ENCODE results near the gene EVI5L. TPM values are rescaled to one million over a fixed set of nuclear protein-coding genes. Genes with fewer than 3 reads are reported as not detected.

Gene EVI5L
- total and polyA plus RNA-seq, 2 of the 8 experiments (the other 6 are each of a cell fraction or from before 2014, with no cell fraction given) = 7.2 to 11.0 TPM

DNA sequence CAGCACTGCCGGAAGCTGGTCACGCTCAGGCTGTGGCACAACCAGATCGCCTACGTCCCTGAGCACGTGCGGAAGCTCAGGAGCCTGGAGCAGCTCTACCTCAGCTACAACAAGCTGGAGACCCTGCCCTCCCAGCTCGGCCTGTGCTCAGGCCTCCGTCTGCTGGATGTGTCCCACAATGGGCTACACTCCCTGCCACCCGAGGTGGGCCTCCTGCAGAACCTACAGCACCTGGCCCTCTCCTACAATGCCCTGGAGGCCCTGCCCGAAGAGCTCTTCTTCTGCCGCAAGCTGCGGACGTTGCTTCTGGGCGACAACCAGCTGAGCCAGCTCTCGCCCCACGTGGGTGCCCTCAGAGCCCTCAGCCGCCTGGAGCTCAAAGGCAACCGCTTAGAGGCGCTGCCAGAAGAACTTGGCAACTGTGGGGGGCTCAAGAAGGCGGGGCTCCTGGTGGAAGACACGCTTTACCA, 70.4 kb downstream of the EVI5L start:
- Histone ChIP-seq H2AK5ac (ENCODE audit: low read depth, low read length) (no peak overlapping the region), H3K4me1 (replicated peaks in 1 of 4; ENCODE audit: control insufficient read depth in 3 of 4, insufficient read depth in 4 of 4, low read length in 3 of 4) (peaks cover 0 to 13% (median 7%) of the 10 kb centered on the region in 4 experiments; a peak in 5 of 7 replicates), H3K9me3 (ENCODE audit: insufficient read depth in 2 of 2, low read depth in 1 of 2, low read length in 1 of 2) (no peaks in the 10 kb centered on the region), H3K4ac (replicated peaks; ENCODE audit: insufficient read length, low read depth, low read length) (no peak overlapping the region), H4K5ac (ENCODE audit: insufficient read length, low read depth, low read length) (no peak overlapping the region), H2BK120ac (replicated peaks; ENCODE audit: low read depth, low read length) (no peak overlapping the region), H2BK12ac (ENCODE audit: low read depth, low read length) (no peak overlapping the region), H3K56ac (replicated peaks; ENCODE audit: insufficient read length, low read depth, low read length) (no peak overlapping the region), H2BK15ac (ENCODE audit: low read length) (no peak overlapping the region), H3K4me3 (ENCODE audit: extremely low read depth in 1 of 4, insufficient read depth in 2 of 4, low read depth in 3 of 4, low read length in 4 of 4) (no peak overlapping the region), H3K18ac (ENCODE audit: extremely low read depth, low read length) (no peak overlapping the region), H4K20me1 (replicated peaks in 1 of 2; ENCODE audit: control insufficient read depth in 1 of 2, insufficient read depth in 2 of 2, low read length in 2 of 2) (peaks cover 0 to 1% of the 10 kb centered on the region in 2 experiments), H4K91ac (replicated peaks; ENCODE audit: insufficient read length, low read length) (no peak overlapping the region), H3K27me3 (replicated peaks in 1 of 4; ENCODE audit: control insufficient read depth in 3 of 4, extremely low read depth in 1 of 4, insufficient read depth in 3 of 4, low read length in 3 of 4) (no peaks in the 10 kb centered on the region), H2BK5ac (ENCODE audit: low read depth, low read length) (no peak overlapping the region), H2BK20ac (ENCODE audit: low read length) (no peak overlapping the region), H3K79me1 (ENCODE audit: low read depth, low read length) (peaks cover 7% of the 10 kb centered on the region), H3K4me2 (ENCODE audit: insufficient read depth in 1 of 2, low read depth in 2 of 2, low read length in 2 of 2) (no peak overlapping the region), H3K27ac (ENCODE audit: low read depth, low read length) (no peak overlapping the region), H2AFZ (ENCODE audit: low read length) (no peak overlapping the region), H3K23ac (ENCODE audit: insufficient read length) (no peak overlapping the region), H3K14ac (ENCODE audit: insufficient read length) (no peak overlapping the region), H4K8ac (ENCODE audit: extremely low read depth, insufficient read depth, low read length) (peak overlapping the region; percentile 30; the same call in 1 of the 2 replicates), H3K36me3 (ENCODE audit: control insufficient read depth in 2 of 4, insufficient read depth in 4 of 4, low read length in 3 of 4) (no peaks in the 10 kb centered on the region; a peak in 1 of 8 replicates), H3K9ac (replicated peaks in 1 of 4; ENCODE audit: extremely low read depth in 1 of 4, low read depth in 3 of 4, low read length in 3 of 4) (no peak overlapping the region), H3K23me2 (ENCODE audit: low read depth, low read length) (peaks cover 13% of the 10 kb centered on the region), H3K79me2 (ENCODE audit: control insufficient read depth in 1 of 2, insufficient read depth in 2 of 2, low read length in 2 of 2) (peaks cover 0 to 12% of the 10 kb centered on the region in 2 experiments; a peak in 2 of 4 replicates)
- CTCF ChIA-PET (ENCODE audit: partially characterized antibody) = interaction anchor here (0.6 to 4.9 kb wide), 22 partner anchors 8 to 60 kb away, joined by 3 to 21 read pairs (median 4); partner anchors contain the start of genes LRRC8E and TGFBR3L
- no peak for DNase-seq (ENCODE audit: low read depth in 1 of 2, low spot score in 2 of 2)
- POLR2A ChIA-PET (ENCODE audit: partially characterized antibody) = interaction anchor here (0.6 to 5.0 kb wide), 12 partner anchors 8 to 328 kb away, joined by 3 to 22 read pairs (median 8); partner anchors contain the start of genes LRRC8E, SNAPC2, TGFBR3L and TIMM44
- no peak for FAIRE-seq
- WGBS, 2 experiments (ENCODE audit: extremely low coverage in 1 of 2, insufficient coverage in 1 of 2, insufficient read length in 1 of 2, insufficient replicate concordance in 2 of 2, low coverage in 1 of 2, low lambda C conversion rate in 2 of 2, missing lambda C conversion rate in 1 of 2) = 88% methylated on average over 21 of the region's 21 CpGs; no CpG with 5 or more reads in 1 of the 2 experiments
- TF ChIP-seq BACH1 (IDR thresholded peaks at IDR 0.05; ENCODE audit: low read length) = no peak
- TF ChIP-seq, protein P1, sequence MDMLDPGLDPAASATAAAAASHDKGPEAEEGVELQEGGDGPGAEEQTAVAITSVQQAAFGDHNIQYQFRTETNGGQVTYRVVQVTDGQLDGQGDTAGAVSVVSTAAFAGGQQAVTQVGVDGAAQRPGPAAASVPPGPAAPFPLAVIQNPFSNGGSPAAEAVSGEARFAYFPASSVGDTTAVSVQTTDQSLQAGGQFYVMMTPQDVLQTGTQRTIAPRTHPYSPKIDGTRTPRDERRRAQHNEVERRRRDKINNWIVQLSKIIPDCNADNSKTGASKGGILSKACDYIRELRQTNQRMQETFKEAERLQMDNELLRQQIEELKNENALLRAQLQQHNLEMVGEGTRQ (IDR thresholded peaks at IDR 0.05; ENCODE audit: low read length) = no peak
- no peak for TF ChIP-seq BRCA1 (IDR thresholded peaks at IDR 0.05; ENCODE audit: low read depth, low read length)
- TF ChIP-seq BCL11A (IDR thresholded peaks at IDR 0.05; ENCODE audit: low read depth in 2 of 2, low read length in 2 of 2) = no peak
- no peak for TF ChIP-seq ASH2L (IDR thresholded peaks at IDR 0.05; ENCODE audit: low read length)
- TF ChIP-seq CBX8 (IDR thresholded peaks at IDR 0.05; ENCODE audit: borderline replicate concordance, low read depth, low read length) = no peak
- no peak for TF ChIP-seq SIN3A (conservative IDR thresholded peaks at IDR 0.05 in 1 of 2, IDR thresholded peaks at IDR 0.05 in 1 of 2; ENCODE audit: low read depth in 1 of 2, low read length in 2 of 2)
- TF ChIP-seq, protein P2, sequence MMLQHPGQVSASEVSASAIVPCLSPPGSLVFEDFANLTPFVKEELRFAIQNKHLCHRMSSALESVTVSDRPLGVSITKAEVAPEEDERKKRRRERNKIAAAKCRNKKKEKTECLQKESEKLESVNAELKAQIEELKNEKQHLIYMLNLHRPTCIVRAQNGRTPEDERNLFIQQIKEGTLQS (IDR thresholded peaks at IDR 0.05; ENCODE audit: insufficient read depth, low read depth, low read length) = no peak
- no peak for TF ChIP-seq PHF8 (conservative IDR thresholded peaks at IDR 0.05; ENCODE audit: low read depth, low read length)
- no peak for TF ChIP-seq CHD2 (IDR thresholded peaks at IDR 0.05; ENCODE audit: low read length)
- TF ChIP-seq SIRT6 (IDR thresholded peaks at IDR 0.05; ENCODE audit: low read length) = no peak
